Measurements from ENCODE around the gene NFKBIL1.
A peak's percentile ranks its signal among the peaks of the same experiment; 100 is the strongest.
"Not testable (repeated sequence)": the region's sequence is repeated elsewhere in the genome, so short reads cannot be mapped to it uniquely, and the experiment has no call there.

Gene NFKBIL1

GRCh38 chr6:31546958-31547726 is at the start of gene NFKBIL1:
Gene NFKBIL1 (plus strand): TSS chr6:31547608. CDS start chr6:31547695, 87 bp downstream.
- DNase-seq = peak; percentile 90

DNA sequence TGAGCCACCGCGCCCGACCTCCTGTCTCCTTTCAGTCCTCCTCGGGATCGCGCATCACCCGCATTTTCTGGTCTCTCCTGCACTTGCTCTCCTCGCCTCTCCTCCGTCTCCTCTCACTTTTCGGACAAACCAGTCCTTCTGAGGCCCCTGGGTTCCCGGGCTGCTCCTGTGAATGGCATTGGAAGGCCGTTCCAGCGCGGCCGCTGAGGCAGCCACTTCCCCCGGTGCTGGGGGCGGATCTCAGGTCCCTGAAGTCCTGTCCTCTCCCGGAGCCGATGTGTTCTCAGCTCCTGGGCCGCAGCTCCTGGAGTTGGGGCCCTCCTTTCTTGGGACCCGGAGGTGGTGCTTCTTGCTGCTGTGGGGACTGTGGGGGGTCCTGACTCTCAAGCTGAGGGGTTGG is 48.7 kb upstream of the NFKBIL1 start:
- DNase-seq = no peak

GRCh38 chr6:31499648-31500047 is 47.8 kb upstream of the NFKBIL1 start:
- DNase-seq = not testable (repeated sequence)

GRCh38 chr6:31502586-31502985 is 44.8 kb upstream of the NFKBIL1 start:
- no peak for DNase-seq

DNA sequence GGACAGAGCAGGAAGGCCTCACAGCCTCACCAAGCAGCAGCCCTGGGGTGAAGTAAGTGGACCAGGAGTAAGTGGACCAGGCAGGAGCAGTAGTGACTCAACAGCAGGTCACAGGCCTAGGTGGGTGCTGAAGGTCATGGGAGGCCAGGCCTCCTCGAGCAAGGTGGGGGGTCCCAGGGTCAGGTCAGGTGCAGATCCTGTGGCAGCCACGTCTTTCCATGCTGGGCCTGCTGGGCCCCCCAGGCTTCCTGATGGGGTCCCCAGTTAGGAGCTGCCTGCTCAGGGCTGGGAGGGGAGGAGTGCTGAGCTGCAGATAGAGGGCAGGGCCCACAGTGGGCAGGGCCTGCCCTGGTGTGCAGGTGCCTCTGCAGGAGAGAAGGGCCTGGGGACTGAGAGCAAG is 38.4 kb upstream of the NFKBIL1 start:
- DNase-seq = not testable (repeated sequence)

DNA sequence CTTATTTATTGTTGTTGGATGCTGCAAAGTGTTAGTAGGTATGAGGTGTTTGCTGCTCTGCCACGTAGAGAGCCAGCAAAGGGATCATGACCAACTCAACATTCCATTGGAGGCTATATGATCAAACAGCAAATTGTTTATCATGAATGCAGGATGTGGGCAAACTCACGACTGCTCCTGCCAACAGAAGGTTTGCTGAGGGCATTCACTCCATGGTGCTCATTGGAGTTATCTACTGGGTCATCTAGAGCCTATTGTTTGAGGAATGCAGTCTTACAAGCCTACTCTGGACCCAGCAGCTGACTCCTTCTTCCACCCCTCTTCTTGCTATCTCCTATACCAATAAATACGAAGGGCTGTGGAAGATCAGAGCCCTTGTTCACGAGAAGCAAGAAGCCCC is 37.4 kb upstream of the NFKBIL1 start:
- DNase-seq = no peak

DNA sequence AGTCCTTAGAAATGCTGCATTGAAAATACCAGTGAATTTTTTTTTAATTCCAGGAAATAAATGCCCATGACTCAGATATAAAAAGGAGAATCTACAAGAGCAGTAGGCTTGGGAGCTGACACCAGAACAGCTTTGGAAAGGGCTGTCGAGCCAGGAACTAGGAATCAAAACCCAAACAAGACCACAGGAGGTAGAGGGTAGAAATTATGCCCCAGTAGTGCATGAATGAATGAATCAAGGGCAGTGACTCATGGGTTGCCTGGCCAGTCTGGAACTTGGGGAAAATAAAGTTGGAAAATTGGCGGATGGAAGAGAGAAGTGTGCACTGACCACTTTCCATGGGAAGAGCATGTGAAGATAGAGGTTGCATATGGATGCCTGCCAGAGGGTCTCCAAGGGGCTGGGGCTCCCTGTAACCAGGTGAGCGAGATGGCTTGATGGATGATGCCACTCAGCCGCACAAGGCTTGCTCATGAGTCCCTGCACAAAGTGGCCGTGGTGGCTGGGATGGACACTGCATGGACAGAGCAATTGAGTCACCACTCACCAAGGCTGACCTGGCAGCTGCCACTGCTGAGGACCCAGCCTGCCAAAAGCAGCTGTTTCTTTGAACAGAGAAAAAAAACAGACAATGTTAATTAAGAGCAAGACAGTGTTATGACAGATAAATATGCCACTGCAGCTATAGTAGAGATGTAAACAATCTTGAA is 33.8 kb upstream of the NFKBIL1 start:
- DNase-seq = no peak

DNA sequence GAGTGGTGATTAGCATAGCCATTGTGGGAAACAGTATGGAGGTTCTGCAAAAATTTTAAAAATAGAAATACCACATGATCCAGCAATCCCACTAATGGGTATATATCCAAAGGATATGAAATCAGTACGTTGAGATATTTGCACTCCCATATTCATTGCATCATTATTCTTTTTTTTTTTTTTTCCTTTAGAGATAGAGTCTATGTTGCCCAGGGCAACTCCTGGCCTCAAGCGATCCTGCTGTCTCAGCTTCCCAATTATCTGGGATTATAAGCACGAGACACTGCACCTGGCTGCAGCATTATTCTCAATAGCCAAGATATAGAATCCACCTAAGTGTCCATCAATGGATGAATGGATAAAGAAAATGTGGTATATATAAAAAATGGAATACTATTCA is 25.6 kb upstream of the NFKBIL1 start:
- no peak for DNase-seq

DNA sequence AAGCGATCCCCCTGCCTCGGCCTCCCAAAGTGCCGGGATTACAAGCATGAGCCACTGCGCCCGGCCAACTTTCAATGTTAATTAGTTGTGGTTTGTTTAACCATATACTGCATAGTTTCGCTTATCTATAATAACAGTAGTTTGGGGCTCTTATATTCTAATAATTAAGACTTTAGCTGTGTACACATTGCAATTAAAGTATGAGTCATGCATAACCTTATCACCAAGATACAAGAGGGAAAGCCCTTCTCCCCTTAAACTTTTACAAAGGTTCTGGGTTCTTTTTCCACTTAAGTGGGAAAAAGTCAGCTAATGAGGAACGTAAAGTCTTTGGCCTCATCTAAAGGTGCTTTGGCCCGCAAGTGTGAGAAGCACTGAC is 21.9 kb upstream of the NFKBIL1 start:
- no peak for DNase-seq

DNA sequence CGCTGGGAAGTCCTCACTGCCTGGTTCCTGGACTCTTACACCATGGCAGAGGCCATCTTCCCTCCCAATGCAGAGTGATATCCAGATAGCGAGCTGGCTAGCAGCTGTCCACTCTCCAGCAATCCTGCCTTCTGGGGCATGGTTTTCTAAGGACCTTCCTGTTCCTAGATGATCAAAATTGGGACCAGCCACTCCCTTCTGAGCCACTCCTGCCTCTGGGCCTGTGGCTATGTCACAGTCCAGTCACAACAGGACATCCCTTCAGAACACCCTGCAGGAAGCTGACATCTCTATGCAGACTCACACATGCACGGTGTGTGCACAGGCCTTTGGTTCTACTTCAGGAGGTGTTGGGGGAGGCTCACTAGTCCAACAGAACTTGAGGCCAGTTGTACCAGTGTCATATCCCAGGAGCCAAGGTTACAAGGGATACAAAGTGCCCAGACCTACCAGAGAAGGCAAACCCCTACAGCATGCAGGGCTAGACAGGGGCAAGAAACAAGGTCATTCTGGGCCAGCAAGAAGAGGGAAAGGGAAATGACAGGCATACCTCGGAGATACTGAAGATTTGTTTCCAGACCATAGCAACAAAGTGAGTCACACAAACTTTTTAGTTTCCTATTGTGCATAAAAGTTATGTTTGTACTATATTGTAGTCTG is 21.3 kb upstream of the NFKBIL1 start:
- no peak for DNase-seq

GRCh38 chr6:31528307-31528777 is 19.1 kb upstream of the NFKBIL1 start:
- DNase-seq = no peak

- DNase-seq = no peak
These were observed 18.5 kb upstream of the NFKBIL1 start, which contains the start of gene MCCD1 for GRCh38 chr6:31528821-31529328. Gene MCCD1 (plus strand): TSS chr6:31528962. CDS start chr6:31529015, 53 bp downstream.

- DNase-seq = no peak
These were observed 17.9 kb upstream of the NFKBIL1 start for GRCh38 chr6:31529329-31530150.

DNA sequence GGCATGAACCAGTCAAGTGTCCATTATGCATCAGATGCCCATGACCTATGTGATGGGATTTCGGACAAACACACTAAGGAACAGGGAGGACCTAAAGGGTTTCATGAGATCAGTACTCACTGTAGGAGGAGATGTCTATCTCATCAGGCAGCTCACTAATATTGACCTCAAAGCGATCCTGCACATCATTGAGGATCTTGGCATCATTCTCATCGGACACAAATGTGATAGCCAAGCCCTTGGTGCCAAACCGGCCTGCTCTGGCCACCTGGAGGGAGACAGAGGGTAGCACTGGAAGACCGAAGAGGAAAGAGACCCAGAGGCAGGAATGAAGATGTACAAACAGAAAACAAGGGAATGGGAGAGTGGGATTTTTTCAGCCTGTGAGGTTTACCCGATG is 16.7 kb upstream of the NFKBIL1 start:
- no peak for DNase-seq

DNA sequence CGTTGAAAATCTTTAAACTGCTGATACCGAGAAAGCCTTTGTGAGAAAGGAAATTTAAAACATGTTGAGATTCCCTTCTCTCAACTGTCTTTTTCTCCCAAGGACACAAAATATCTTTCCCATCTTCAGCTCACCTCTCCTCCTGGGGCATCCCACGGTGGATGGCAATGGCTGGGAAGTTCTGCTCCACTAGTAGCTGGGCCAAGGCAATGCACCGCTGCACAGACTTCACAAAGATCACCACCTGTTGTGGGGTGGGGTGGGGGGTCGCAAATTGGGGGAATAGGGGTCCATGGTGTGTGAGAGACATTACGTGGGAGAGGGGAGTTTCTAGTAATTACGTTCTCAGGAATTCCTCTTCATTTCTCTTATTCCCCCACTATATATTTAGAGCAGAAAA is 16.2 kb upstream of the NFKBIL1 start:
- no peak for DNase-seq

- DNase-seq = no peak
These were observed 15.4 kb upstream of the NFKBIL1 start for GRCh38 chr6:31531771-31532643.

GRCh38 chr6:31532644-31533454 is 14.6 kb upstream of the NFKBIL1 start:
- DNase-seq = no peak

GRCh38 chr6:31533455-31533841 is 14.0 kb upstream of the NFKBIL1 start:
- DNase-seq = no peak

GRCh38 chr6:31534011-31534410 is 13.4 kb upstream of the NFKBIL1 start:
- DNase-seq = no peak

- no peak for DNase-seq
These were observed 12.8 kb upstream of the NFKBIL1 start for GRCh38 chr6:31534521-31535040.
